ENCODE measurements around the gene KIAA1614. TPM values are rescaled to one million over a fixed set of nuclear protein-coding genes. Genes with fewer than 3 reads are reported as not detected.

The KIAA1614 gene
- total RNA-seq, 2 donors from 2014 or later = 9.8 to 13.8 TPM

DNA sequence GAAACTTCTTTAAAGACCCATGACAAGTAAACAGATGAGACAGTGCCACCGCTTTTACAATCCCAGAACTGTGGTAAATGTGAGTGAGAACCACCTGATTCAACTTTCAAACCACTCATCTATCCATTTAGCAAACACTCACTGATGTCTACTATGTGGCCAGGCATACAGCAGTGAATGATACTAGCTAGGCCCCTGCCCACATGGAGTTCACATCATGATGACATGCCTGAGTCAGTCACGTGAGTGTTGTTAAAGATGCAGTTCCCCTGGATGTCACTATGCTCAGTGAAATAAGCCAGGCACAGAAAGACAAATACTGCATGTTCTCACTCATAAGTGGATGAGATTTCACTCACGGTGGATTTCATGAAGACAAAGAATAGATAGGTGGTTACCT lies 81.6 kb downstream of the KIAA1614 start:
- DNase-seq (ENCODE audit: low spot score) (no peak), ATAC-seq (ENCODE audit: insufficient number of reproducible peaks, low FRiP score, low read depth) (no peak)
- TF ChIP-seq, protein P1, sequence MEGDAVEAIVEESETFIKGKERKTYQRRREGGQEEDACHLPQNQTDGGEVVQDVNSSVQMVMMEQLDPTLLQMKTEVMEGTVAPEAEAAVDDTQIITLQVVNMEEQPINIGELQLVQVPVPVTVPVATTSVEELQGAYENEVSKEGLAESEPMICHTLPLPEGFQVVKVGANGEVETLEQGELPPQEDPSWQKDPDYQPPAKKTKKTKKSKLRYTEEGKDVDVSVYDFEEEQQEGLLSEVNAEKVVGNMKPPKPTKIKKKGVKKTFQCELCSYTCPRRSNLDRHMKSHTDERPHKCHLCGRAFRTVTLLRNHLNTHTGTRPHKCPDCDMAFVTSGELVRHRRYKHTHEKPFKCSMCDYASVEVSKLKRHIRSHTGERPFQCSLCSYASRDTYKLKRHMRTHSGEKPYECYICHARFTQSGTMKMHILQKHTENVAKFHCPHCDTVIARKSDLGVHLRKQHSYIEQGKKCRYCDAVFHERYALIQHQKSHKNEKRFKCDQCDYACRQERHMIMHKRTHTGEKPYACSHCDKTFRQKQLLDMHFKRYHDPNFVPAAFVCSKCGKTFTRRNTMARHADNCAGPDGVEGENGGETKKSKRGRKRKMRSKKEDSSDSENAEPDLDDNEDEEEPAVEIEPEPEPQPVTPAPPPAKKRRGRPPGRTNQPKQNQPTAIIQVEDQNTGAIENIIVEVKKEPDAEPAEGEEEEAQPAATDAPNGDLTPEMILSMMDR (IDR thresholded peaks at IDR 0.05) = no peak
- H3K4me3 ChIP-seq = no peak overlapping the region
- peaks cover 5 to 30% of the 10 kb centered on the region in 2 donors for H3K4me1 ChIP-seq (ENCODE audit: control insufficient read depth in 1 of 2, low read depth in 2 of 2)
- no peaks in the 10 kb centered on the region for H3K9me3 ChIP-seq
- H3K27me3 ChIP-seq (replicated peaks; ENCODE audit: insufficient read depth) = no peaks in the 10 kb centered on the region
- peaks cover 11% of the 10 kb centered on the region for H3K36me3 ChIP-seq
- H3K27ac ChIP-seq = no peak overlapping the region

DNA sequence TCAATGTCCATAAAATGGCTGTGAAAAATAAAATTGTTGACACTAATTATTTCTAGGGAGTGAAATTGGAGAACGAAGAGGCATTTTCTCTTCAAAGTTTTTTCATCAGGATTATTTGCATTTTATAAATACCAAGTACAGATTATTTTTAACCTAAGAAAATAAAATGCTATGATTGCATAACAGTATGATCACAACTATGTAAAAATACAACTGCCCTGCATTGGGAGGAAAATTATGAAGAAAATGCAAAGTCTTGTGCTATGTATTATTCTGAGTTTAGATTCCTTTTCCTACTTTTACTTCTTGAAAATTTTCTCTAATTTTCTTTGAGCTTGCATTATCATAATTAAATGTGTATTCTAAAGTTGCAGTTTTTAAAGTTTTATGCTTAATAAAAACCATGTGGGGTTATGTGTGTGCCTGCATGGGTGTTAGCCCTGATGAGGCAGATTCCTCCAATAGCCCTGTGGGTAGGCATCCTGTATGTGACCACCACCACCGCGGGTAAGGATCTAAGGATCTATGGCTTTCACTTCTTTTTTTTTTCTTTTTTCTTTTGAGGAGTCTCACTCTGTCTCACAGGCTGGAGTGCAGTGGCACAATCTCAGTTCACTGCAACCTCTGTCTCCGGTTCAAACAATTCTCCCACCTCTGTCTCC lies 85.3 kb downstream of the KIAA1614 start:
- Histone ChIP-seq H3K36me3 (no peaks in the 10 kb centered on the region), H3K4me1 (ENCODE audit: control insufficient read depth in 1 of 2, low read depth in 2 of 2) (peaks cover 5 to 20% of the 10 kb centered on the region in 2 donors), H3K9me3 (no peaks in the 10 kb centered on the region), H3K4me3 (no peak overlapping the region), H3K27me3 (replicated peaks; ENCODE audit: insufficient read depth) (no peaks in the 10 kb centered on the region), H3K27ac (peak overlapping the region in 1 of 2 donors; percentile 42)
- TF ChIP-seq, protein P1 (IDR thresholded peaks at IDR 0.05) = no peak
- DNase-seq (ENCODE audit: low spot score) (no peak), ATAC-seq (ENCODE audit: insufficient number of reproducible peaks, low FRiP score, low read depth) (no peak)

Other genes with a start within 250 kb of the KIAA1614 start
- gene STX6, start 110.0 kb downstream of the KIAA1614 start, total RNA-seq = 10 to 100 TPM; 23.0 to 25.5 TPM
- 10 to 100 TPM; 19.6 to 30.0 TPM for gene MR1, start 121.1 kb downstream of the KIAA1614 start, total RNA-seq
- gene IER5, start 175.8 kb downstream of the KIAA1614 start, total RNA-seq = 10 to 100 TPM; 20.2 to 55.8 TPM

All from thoracic aorta (tissue), 2 donors.